GM12865 (cell line): ENCODE results near the gene USP44.
"Not testable (repeated sequence)": the region's sequence is repeated elsewhere in the genome, so short reads cannot be mapped to it uniquely, and the experiment has no call there.

ENCODE experiments used
- DNase-seq: peaks from one replicate; pipeline ENCODE4 v3.0.0; 2010; ENCODE audit warnings: low read depth
- H3K4me3 ChIP-seq: 2 replicates; pipeline ENCODE4 v1.5.1; 2011; ENCODE audit warnings: mild to moderate bottlenecking, low read depth, low read length, control low read depth
- CTCF ChIP-seq: IDR thresholded peaks from 2 replicates; pipeline ENCODE4 v1.5.1; 2011; ENCODE audit warnings: low read length, control low read depth, low read depth, inconsistent platforms; ENCODE audit not compliant: insufficient read depth; ENCODE audit errors: missing control alignments

The USP44 gene

GRCh38 chr12:95583933-95584332, 32.7 kb upstream of the USP44 start:
- H3K4me3 ChIP-seq = no peak overlapping the region
- no peak for TF ChIP-seq CTCF
- no peak for DNase-seq

DNA sequence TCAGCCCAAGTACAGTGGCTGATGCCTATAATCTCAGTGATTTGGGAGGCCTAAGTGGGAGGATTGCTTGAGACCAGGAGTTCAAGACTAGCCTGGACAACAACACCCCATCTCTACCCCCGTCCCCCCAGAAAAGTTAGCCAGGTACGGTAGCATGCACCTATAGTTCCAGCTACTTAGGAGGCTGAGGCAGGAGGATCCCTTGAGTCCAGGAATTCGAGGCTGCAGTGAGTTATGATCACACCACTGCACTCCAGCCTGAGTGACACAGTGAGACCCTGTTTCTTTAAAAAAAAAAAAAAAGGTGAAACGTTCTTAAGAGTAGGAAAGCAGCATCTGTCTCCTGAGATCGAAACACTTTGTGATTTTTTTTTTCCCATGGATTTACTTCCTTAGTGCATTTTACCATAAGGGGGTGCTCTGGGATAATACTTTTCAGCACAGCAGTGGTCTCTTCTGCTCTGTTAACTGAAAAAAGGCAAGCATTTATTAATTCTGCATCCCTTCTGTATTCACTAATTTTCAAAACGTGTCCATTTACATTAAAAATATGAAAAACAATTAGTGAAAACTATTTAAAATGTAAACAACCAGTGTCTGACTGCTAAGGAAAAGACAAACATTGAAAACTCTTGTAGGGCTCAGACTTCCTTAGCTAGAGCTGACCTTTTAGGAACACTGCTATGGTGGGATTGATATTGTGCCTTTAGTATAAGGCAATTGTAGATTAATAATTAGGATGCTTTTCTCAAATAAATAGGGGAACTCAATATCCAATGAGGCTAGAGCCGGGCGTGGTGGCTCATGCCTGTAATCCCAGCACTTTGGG, 31.2 kb upstream of the USP44 start:
- no peak for DNase-seq
- no peak for TF ChIP-seq CTCF
- H3K4me3 ChIP-seq = no peak overlapping the region

DNA sequence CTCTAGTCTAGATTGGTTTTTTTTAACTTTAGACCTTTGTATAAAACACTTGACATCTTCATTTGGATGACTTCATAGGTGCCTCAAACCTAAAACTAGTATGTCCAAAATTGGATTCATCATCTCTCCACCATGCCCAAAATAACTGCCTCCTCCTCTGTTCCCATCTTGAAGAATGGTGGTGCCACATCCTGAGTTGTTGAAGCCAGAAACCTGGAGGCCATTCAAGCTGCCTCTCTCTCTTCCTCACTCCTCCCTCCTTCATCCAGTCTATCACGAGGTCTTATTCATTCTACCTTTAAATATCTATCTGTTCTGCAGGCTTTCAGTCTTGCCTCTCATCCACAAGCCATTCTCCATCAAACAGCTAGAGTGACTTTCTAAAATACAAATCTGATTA, 26.5 kb upstream of the USP44 start:
- DNase-seq = no peak
- no peak for TF ChIP-seq CTCF
- no peak overlapping the region for H3K4me3 ChIP-seq

DNA sequence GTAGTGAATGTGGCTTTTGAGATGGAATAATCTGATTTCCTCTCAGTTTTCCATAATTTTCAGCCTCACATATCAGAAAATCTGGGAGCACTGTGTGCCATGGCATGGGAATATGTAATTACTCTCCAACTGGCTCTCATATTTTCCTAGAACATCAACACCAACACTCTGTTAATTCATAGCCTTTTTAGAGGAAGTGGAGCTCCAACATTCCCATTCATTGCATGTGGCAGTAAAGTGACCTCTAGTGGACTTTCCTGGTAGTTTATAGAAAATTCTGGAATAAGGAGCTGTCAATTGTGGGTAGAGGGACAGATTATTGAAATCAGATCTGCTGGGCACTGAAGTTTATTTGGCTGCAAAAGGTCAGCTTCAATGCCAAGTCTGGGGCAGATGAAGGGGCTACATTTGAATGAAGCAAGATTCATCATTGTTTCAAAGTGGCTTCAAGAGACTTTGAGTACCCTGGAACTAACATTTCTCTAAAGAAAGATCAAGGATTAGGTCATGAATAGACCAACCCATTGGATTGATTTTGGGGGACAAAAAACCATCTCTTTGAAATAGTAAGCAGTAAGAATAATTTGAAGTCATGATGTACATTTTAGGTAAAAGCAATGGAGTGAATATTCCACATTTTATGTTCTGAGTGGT, 23.6 kb upstream of the USP44 start:
- TF ChIP-seq CTCF = peak; percentile 29
- no peak for DNase-seq
- H3K4me3 ChIP-seq = no peak overlapping the region

DNA sequence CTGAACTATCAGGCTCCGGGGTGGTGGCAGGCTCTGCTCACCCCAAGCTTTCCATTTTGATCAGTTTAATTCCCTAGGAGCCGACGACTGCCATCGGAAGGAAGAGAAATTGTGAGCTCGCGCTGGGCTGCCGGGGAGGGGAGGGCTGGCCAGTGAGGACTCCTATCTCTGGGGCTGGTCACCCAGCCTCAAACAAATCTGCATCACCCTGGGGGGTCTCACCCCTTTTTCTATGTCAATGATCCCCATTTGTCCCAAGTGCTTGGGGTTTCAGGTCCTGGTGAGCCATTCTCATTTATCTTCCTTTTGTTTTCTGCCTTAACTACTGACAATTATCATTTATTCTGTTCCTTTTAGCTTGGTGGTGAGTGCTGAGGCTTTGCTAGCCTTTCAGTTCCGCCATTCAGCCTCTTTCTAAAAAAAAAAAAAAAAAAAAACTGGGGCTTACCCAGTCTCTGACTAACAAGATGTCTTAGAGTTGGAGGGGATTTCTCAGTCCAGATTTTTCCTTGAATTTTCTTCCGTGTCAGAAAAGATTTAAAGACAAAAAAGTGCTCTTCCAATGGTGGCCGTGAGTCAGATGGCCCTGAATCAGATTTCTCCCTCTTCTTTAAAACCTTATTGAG, 22.8 kb upstream of the USP44 start:
- no peak for TF ChIP-seq CTCF
- no peak overlapping the region for H3K4me3 ChIP-seq
- DNase-seq = no peak

GRCh38 chr12:95571369-95571768, 20.1 kb upstream of the USP44 start:
- no peak for TF ChIP-seq CTCF
- no peak overlapping the region for H3K4me3 ChIP-seq
- DNase-seq = no peak

DNA sequence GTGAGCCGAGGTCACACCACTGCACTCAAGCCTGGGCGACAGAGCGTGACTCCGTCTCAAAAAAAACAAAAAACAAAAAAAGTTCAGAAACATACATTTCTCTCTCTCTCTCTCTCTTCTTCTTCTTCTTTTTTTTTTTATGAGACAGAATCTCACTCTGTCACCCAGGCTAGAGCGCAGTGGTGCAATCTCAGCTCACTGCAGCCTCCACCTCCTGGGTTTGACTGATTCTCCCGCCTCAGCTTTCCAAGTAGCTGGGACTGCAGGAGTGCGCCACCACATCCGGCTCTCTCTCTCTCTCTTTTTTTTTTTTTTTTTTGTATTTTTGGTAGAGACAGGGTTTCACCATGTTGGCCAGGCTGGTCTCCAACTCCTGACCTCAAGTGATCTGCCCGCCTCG, 16.8 kb upstream of the USP44 start:
- not testable (repeated sequence) for DNase-seq, H3K4me3 ChIP-seq
